ENCODE measurements around the gene SYT9. TPM values are rescaled to one million over a fixed set of nuclear protein-coding genes. Genes with fewer than 3 reads are reported as not detected.

Gene SYT9
- total RNA-seq, 1 experiment from 2014 or later: not detected

GRCh38 chr11:7484645-7485044 lies 232.9 kb downstream of the SYT9 start:
- no peak for TF ChIP-seq CTCF (conservative IDR thresholded peaks at IDR 0.05)
- TF ChIP-seq EZH2 (IDR thresholded peaks at IDR 0.05; ENCODE audit: low read depth): no peak
- no peak overlapping the region for H3K4me3 ChIP-seq
- H3K27ac ChIP-seq: no peak overlapping the region
- intact Hi-C loops (cut with micrococcal nuclease; ENCODE audit: unreplicated experiment): no loop called here
- POLR2A ChIA-PET (ENCODE audit: unreplicated experiment): no interaction called here
- no peaks in the 10 kb centered on the region for H3K27me3 ChIP-seq (ENCODE audit: insufficient read depth, low read depth)
- peak in 1 of 2 experiments; percentile 59 for DNase-seq
- no peaks in the 10 kb centered on the region for H3F3A ChIP-seq (ENCODE audit: insufficient read depth, low read depth)
- no peaks in the 10 kb centered on the region for H3K9me2 ChIP-seq (ENCODE audit: insufficient read depth)
- BruUV-seq (replicated peaks): no TSS peak
- no peaks in the 10 kb centered on the region for H3K36me3 ChIP-seq (ENCODE audit: low read depth)
- no peak overlapping the region for H3K4me2 ChIP-seq
- no peaks in the 10 kb centered on the region for H3K79me2 ChIP-seq (ENCODE audit: low read depth)
- no peak overlapping the region for H2AFZ ChIP-seq
- CTCF ChIA-PET: no interaction called here
- no peaks in the 10 kb centered on the region; the same call in 1 of the 2 replicates for H3K4me1 ChIP-seq (replicated peaks; ENCODE audit: insufficient read depth)
- no peaks in the 10 kb centered on the region for H3K9me3 ChIP-seq (ENCODE audit: insufficient read depth, low read depth)
- H4K20me1 ChIP-seq (ENCODE audit: insufficient read depth): no peaks in the 10 kb centered on the region

- Histone ChIP-seq H3K4me3 (no peak within 1 kb of the TSS), H2AFZ (no peak within 1 kb of the TSS), H3K4me2 (no peak within 1 kb of the TSS), H3K79me2 (ENCODE audit: low read depth) (no peaks in the 10 kb centered on the region), H3K27ac (0 out of 2 replicates have a peak within 1 kb of the TSS, but pooled peaks have one; percentile 16), H3K4me1 (replicated peaks; ENCODE audit: insufficient read depth) (no peaks in the 10 kb centered on the region; the same call in 1 of the 2 replicates), H4K20me1 (ENCODE audit: insufficient read depth) (no peaks in the 10 kb centered on the region), H3K9me2 (ENCODE audit: insufficient read depth) (no peaks in the 10 kb centered on the region), H3K36me3 (ENCODE audit: low read depth) (no peaks in the 10 kb centered on the region), H3K9me3 (ENCODE audit: insufficient read depth, low read depth) (no peaks in the 10 kb centered on the region), H3K27me3 (ENCODE audit: insufficient read depth, low read depth) (no peaks in the 10 kb centered on the region), H3F3A (ENCODE audit: insufficient read depth, low read depth) (no peaks in the 10 kb centered on the region)
- ChIA-PET CTCF (no interaction called here), POLR2A (ENCODE audit: unreplicated experiment) (no interaction called here)
- DNase-seq: no peak
- intact Hi-C loops (cut with micrococcal nuclease; ENCODE audit: unreplicated experiment): no loop called here
- BruUV-seq (replicated peaks): no TSS peak
- no peak for TF ChIP-seq EZH2 (IDR thresholded peaks at IDR 0.05; ENCODE audit: low read depth)
- no peak for TF ChIP-seq CTCF (conservative IDR thresholded peaks at IDR 0.05)
Observed at GRCh38 chr11:7485186-7486097, 233.7 kb downstream of the SYT9 start, which contains the start of gene OLFML1. TSS of gene OLFML1 (plus strand) at chr11:7485506. CDS start at chr11:7485876, 370 bp downstream.

GRCh38 chr11:7486098-7486780 lies 234.5 kb downstream of the SYT9 start:
- H3K79me2 ChIP-seq (ENCODE audit: low read depth): no peaks in the 10 kb centered on the region
- no peak overlapping the region for H3K27ac ChIP-seq
- no peaks in the 10 kb centered on the region for H3K36me3 ChIP-seq (ENCODE audit: low read depth)
- TF ChIP-seq EZH2 (IDR thresholded peaks at IDR 0.05; ENCODE audit: low read depth): no peak
- no peak for TF ChIP-seq CTCF (conservative IDR thresholded peaks at IDR 0.05)
- H3K9me2 ChIP-seq (ENCODE audit: insufficient read depth): no peaks in the 10 kb centered on the region
- no peaks in the 10 kb centered on the region for H3F3A ChIP-seq (ENCODE audit: insufficient read depth, low read depth)
- no peaks in the 10 kb centered on the region for H3K27me3 ChIP-seq (ENCODE audit: insufficient read depth, low read depth)
- no peak overlapping the region for H3K4me2 ChIP-seq
- ChIA-PET POLR2A (ENCODE audit: unreplicated experiment) (no interaction called here), CTCF (no interaction called here)
- H3K4me1 ChIP-seq (replicated peaks; ENCODE audit: insufficient read depth): no peaks in the 10 kb centered on the region; the same call in 1 of the 2 replicates
- no peaks in the 10 kb centered on the region for H4K20me1 ChIP-seq (ENCODE audit: insufficient read depth)
- no peaks in the 10 kb centered on the region for H3K9me3 ChIP-seq (ENCODE audit: insufficient read depth, low read depth)
- BruUV-seq (replicated peaks): no TSS peak
- no peak overlapping the region for H3K4me3 ChIP-seq
- DNase-seq: no peak
- no peak overlapping the region for H2AFZ ChIP-seq
- intact Hi-C loops (cut with micrococcal nuclease; ENCODE audit: unreplicated experiment): no loop called here
